A549 (cell line): ENCODE measurements around the gene MED13L. TPM values are rescaled to one million over a fixed set of nuclear protein-coding genes. Genes with fewer than 3 reads are reported as not detected.
A peak's percentile ranks its signal among the peaks of the same experiment; 100 is the strongest.

ENCODE experiments used
- ATAC-seq, 2 experiments: fragments of 200-7000 bp in 1 of 2; fragments of >200 bp in 1 of 2; cut with Nextera tagmentation in 1 of 2; cut with Tn5 transposase in 1 of 2; 3 replicates each; pipeline versions ENCODE4 v1.8.0 to v1.9.1; 2018 to 2020; ENCODE audit warnings: mild to moderate bottlenecking in 1 of 2, moderate library complexity in 1 of 2
- CTCF ChIA-PET: fragments of 300-600 bp; sonication (Branson Sonifier 250); formaldehyde crosslinking; extraction: SDS; loops from one replicate; lab custom pipeline; 2021; ENCODE audit warnings: antibody characterized with exemption, inconsistent platforms; lab: Yijun Ruan, JAX
- POLR2A ChIA-PET: fragments of 350-600 bp; formaldehyde crosslinking; extraction: SDS; loops from one replicate; lab custom pipeline; 2021; ENCODE audit warnings: antibody characterized with exemption, inconsistent platforms; lab: Yijun Ruan, JAX
- DNase-seq, 2 experiments: peaks; one replicate each; pipeline versions ENCODE4 v3.0.0 to v3.0.0-alpha.2; 2011 to 2016; ENCODE audit warnings: low read depth in 1 of 2, low spot score in 1 of 2
- FAIRE-seq: peaks from 2 replicates; lab custom pipeline; 2011; peaks lifted over from hg19 to GRCh38; lab: Jason Lieb, UNC
- H3K27ac ChIP-seq, 2 experiments: fragments of >200 bp; sonication (Bioruptor Twin); formaldehyde crosslinking; 3 replicates each; pipeline ENCODE4 v1.5.1; 2016 to 2017
- H3K4me1 ChIP-seq: fragments of >200 bp; sonication (Bioruptor Twin); formaldehyde crosslinking; 3 replicates; pipeline ENCODE4 v1.6.1; 2016
- H3K4me2 ChIP-seq: fragments of >200 bp; sonication (Bioruptor Twin); formaldehyde crosslinking; 3 replicates; pipeline ENCODE4 v1.6.1; 2016
- H3K4me3 ChIP-seq: fragments of >200 bp; sonication (Bioruptor Twin); formaldehyde crosslinking; 3 replicates; pipeline ENCODE4 v1.5.1; 2016
- H3K9me3 ChIP-seq: fragments of >200 bp; sonication (Bioruptor Twin); formaldehyde crosslinking; 3 replicates; pipeline ENCODE4 v1.6.1; 2016
- BHLHE40 ChIP-seq: IDR thresholded peaks from 2 replicates; pipeline ENCODE4 v1.6.1; 2012; ENCODE audit warnings: low read depth, low read length, inconsistent platforms
- CBX2 ChIP-seq: fragments of 200-600 bp; sonication (generic); IDR thresholded peaks from 2 replicates; pipeline ENCODE4 v1.6.1; 2016; ENCODE audit warnings: low read depth, mild to moderate bottlenecking, borderline replicate concordance
- CHD2 ChIP-seq: fragments of 150-350 bp; IDR thresholded peaks from 2 replicates; pipeline ENCODE4 v1.6.1; 2014; ENCODE audit warnings: low read length; ENCODE audit not compliant: partially characterized antibody
- CTCF ChIP-seq: fragments of >200 bp; sonication (Bioruptor Twin); formaldehyde crosslinking; IDR thresholded peaks from 3 replicates; pipeline ENCODE4 v1.5.1; 2016
- E2F6 ChIP-seq: IDR thresholded peaks from 2 replicates; pipeline ENCODE4 v1.6.1; 2012; ENCODE audit warnings: low read depth, borderline replicate concordance
- EHF ChIP-seq: fragments of 250-450 bp; sonication (Bioruptor Pico); IDR thresholded peaks from 2 replicates; pipeline ENCODE4 v1.5.0; 2020; ENCODE audit warnings: mild to moderate bottlenecking
- FOSB ChIP-seq: fragments of 250-450 bp; sonication (Bioruptor Pico); IDR thresholded peaks from 2 replicates; pipeline ENCODE4 v1.5.0; 2020; ENCODE audit warnings: mild to moderate bottlenecking, moderate library complexity
- FOSL2 ChIP-seq, 2 experiments: fragments of 450-650 bp in 1 of 2; fragments of >200 bp in 1 of 2; sonication (Bioruptor Twin) in 1 of 2; formaldehyde crosslinking; IDR thresholded peaks; 2 replicates each; pipeline versions ENCODE4 v1.5.0 to v1.6.1; 2016 to 2020; ENCODE audit warnings: mild to moderate bottlenecking in 1 of 2, moderate library complexity in 1 of 2
- HEYL ChIP-seq: fragments of 250-450 bp; sonication (Bioruptor Pico); IDR thresholded peaks from 2 replicates; pipeline ENCODE4 v1.8.0; 2021; ENCODE audit warnings: mild to moderate bottlenecking, moderate library complexity
- HOXA7 ChIP-seq: fragments of 250-450 bp; sonication (Bioruptor Pico); IDR thresholded peaks from 2 replicates; pipeline ENCODE4 v1.5.0; 2020; ENCODE audit warnings: mild to moderate bottlenecking, moderate library complexity
- HOXB5 ChIP-seq: fragments of 250-450 bp; sonication (Bioruptor Pico); IDR thresholded peaks from 2 replicates; pipeline ENCODE4 v1.5.0; 2020; ENCODE audit warnings: mild to moderate bottlenecking, moderate library complexity
- KDM5A ChIP-seq: fragments of 200-600 bp; sonication (generic); IDR thresholded peaks from 2 replicates; pipeline ENCODE4 v1.6.1; 2016; ENCODE audit warnings: antibody characterized with exemption, mild to moderate bottlenecking
- MAFK ChIP-seq: fragments of 450-650 bp; IDR thresholded peaks from 2 replicates; pipeline ENCODE4 v1.6.1; 2014; ENCODE audit not compliant: partially characterized antibody
- MAZ ChIP-seq: fragments of 150-350 bp; IDR thresholded peaks from 2 replicates; pipeline ENCODE4 v1.6.1; 2014; ENCODE audit warnings: antibody characterized with exemption, low read depth, low read length, borderline replicate concordance
- NR3C1 ChIP-seq: fragments of >200 bp; sonication (Bioruptor Twin); formaldehyde crosslinking; IDR thresholded peaks from 3 replicates; pipeline ENCODE4 v1.6.1; 2017
- PHF8 ChIP-seq: fragments of 200-600 bp; sonication (generic); IDR thresholded peaks from 2 replicates; pipeline ENCODE4 v1.6.1; 2016; ENCODE audit warnings: low read depth, mild to moderate bottlenecking, antibody characterized with exemption, moderate library complexity, borderline replicate concordance
- POLR2AphosphoS2 ChIP-seq: conservative IDR thresholded peaks from 2 replicates; pipeline ENCODE4 v1.6.1; 2012; ENCODE audit warnings: low read length, improper control_type of control experiment, inconsistent platforms
- RAD21 ChIP-seq, 2 experiments: fragments of >200 bp in 1 of 2; sonication (Bioruptor Twin) in 1 of 2; formaldehyde crosslinking in 1 of 2; IDR thresholded peaks in 1 of 2; conservative IDR thresholded peaks in 1 of 2; 2 replicates in 1 of 2; 3 replicates in 1 of 2; pipeline ENCODE4 v1.6.1; 2012 to 2018; ENCODE audit warnings: inconsistent platforms in 1 of 2
- RARB ChIP-seq: fragments of 250-450 bp; sonication (Bioruptor Pico); IDR thresholded peaks from 2 replicates; pipeline ENCODE4 v1.8.0; 2021; ENCODE audit warnings: mild to moderate bottlenecking, moderate library complexity
- REST ChIP-seq: fragments of 200-600 bp; sonication (generic); IDR thresholded peaks from 2 replicates; pipeline ENCODE4 v1.6.1; 2016; ENCODE audit warnings: antibody characterized with exemption, mild to moderate bottlenecking, moderate library complexity
- RFX5 ChIP-seq: fragments of 450-650 bp; IDR thresholded peaks from 2 replicates; pipeline ENCODE4 v1.7.1; 2014; ENCODE audit warnings: antibody characterized with exemption, mild to moderate bottlenecking, moderate library complexity
- SMC3 ChIP-seq: fragments of >200 bp; sonication (Bioruptor Twin); formaldehyde crosslinking; IDR thresholded peaks from 3 replicates; pipeline ENCODE4 v1.6.1; 2018; ENCODE audit warnings: inconsistent platforms
- SREBF2 ChIP-seq: fragments of 450-650 bp; IDR thresholded peaks from 2 replicates; pipeline ENCODE4 v1.6.1; 2014; ENCODE audit warnings: mild to moderate bottlenecking, moderate library complexity
- ZC3H11A ChIP-seq: fragments of 450-650 bp; IDR thresholded peaks from 2 replicates; pipeline ENCODE4 v1.6.1; 2014; ENCODE audit warnings: antibody characterized with exemption, mild to moderate bottlenecking
- ZFP36 ChIP-seq: fragments of 450-650 bp; IDR thresholded peaks from 2 replicates; pipeline ENCODE4 v1.6.1; 2014; ENCODE audit warnings: borderline replicate concordance; ENCODE audit not compliant: partially characterized antibody
- ZSCAN20 ChIP-seq: fragments of 250-450 bp; sonication (Bioruptor Pico); IDR thresholded peaks from 2 replicates; pipeline ENCODE4 v1.8.0; 2022; ENCODE audit warnings: mild to moderate bottlenecking, moderate library complexity
- WGBS: methylation state at CpG from one replicate; pipeline ENCODE4 v1.1.6; 2017; ENCODE audit errors: missing lambda C conversion rate; 5-methylcytosine and 5-hydroxymethylcytosine counted together
- polyA plus RNA-seq, 4 experiments: library from polyadenylated mRNA; depleted of rRNA in 3 of 4; stranded (reverse); fragments of >200 nt; fragmentation: RNase III in 1 of 4; extraction: RNeasy Plus Mini Kit Qiagen cat#74134 plus additional on column Dnase treatment in 1 of 4; gene quantifications; 2 replicates in 3 of 4; 3 replicates in 1 of 4; pipeline ENCODE4 v1.2.3, GENCODE V29; 2011 to 2017
- TF ChIP-seq, protein P1 (sequence below): fragments of 250-450 bp; sonication (Bioruptor Pico); IDR thresholded peaks from 2 replicates; pipeline ENCODE4 v1.5.0; 2021; ENCODE audit warnings: mild to moderate bottlenecking, moderate library complexity, borderline replicate concordance

The MED13L gene
- polyA plus RNA-seq, 2 of the 4 experiments (the other 2 are of a cell fraction) = 23.2 to 134 TPM

GRCh38 chr12:116146386-116146785 is 131.1 kb downstream of the MED13L start:
- peaks cover 63% of the 10 kb centered on the region for H3K4me1 ChIP-seq
- ATAC-seq = no peak

DNA sequence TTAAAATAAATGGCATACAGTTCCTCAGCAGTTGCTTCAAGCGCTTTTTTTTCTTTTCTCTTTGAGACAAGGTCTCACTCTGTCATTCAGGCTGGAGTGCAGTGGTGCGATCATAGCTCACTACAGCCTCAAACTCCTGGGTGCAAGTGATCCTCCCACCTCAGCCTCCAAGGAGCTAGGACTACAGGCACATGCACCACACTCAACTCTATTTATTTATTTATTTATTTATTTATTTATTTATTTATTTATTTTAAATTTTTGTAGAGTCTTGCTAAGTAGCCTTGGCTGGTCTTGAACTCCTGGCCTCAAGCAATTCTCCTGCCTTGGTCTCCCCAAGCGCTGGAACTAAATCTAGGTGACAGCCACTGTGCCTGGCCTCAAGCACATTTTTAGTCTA is 132.0 kb downstream of the MED13L start:
- Histone ChIP-seq H3K4me3 (no peak overlapping the region), H3K4me2 (no peak overlapping the region), H3K9me3 (no peaks in the 10 kb centered on the region), H3K4me1 (peaks cover 72% of the 10 kb centered on the region), H3K27ac (no peak overlapping the region)
- FAIRE-seq (no peak), DNase-seq (no peak), ATAC-seq (no peak)
- TF ChIP-seq HOXB5 (CRISPR knock-in tag) (no peak), ZC3H11A (peak; percentile 69), CHD2 (no peak), RFX5 (no peak), REST (no peak)
- POLR2A ChIA-PET = no interaction called here
- CTCF ChIA-PET = interaction anchor here (2.1 kb wide), 1 partner anchor 91 kb away, joined by 7 read pairs; no protein-coding TSS in a partner anchor
- WGBS = 95% methylated on average over 3 of the region's 3 CpGs

More at GRCh38 chr12:116146386-116146785, 131.1 kb downstream of the MED13L start:
- FAIRE-seq = no peak
- H3K4me3 ChIP-seq = no peak overlapping the region
- no peak overlapping the region for H3K4me2 ChIP-seq
- no peak for DNase-seq
- WGBS = 96% methylated on average over 8 of the region's 8 CpGs
- TF ChIP-seq SREBF2 = no peak
- no peak for TF ChIP-seq PHF8
- TF ChIP-seq POLR2AphosphoS2 = no peak
- no peak for TF ChIP-seq HEYL (CRISPR knock-in tag)
- TF ChIP-seq ZSCAN20 = no peak
- no peak for TF ChIP-seq FOSB (CRISPR knock-in tag)
- no peak for TF ChIP-seq ZC3H11A
- no peak for TF ChIP-seq BHLHE40
- no peak for TF ChIP-seq RAD21 (conservative IDR thresholded peaks at IDR 0.05 in 1 of 2, IDR thresholded peaks at IDR 0.05 in 1 of 2)
- no peak for TF ChIP-seq EHF (CRISPR knock-in tag)
- TF ChIP-seq NR3C1 = no peak
- no peak for TF ChIP-seq KDM5A
- TF ChIP-seq CBX2 = no peak
- POLR2A ChIA-PET = no interaction called here
- H3K27ac ChIP-seq = no peak overlapping the region
- CTCF ChIA-PET = interaction anchor here (2.1 kb wide), 1 partner anchor 90 kb away, joined by 7 read pairs; no protein-coding TSS in a partner anchor
- H3K9me3 ChIP-seq = no peaks in the 10 kb centered on the region

DNA sequence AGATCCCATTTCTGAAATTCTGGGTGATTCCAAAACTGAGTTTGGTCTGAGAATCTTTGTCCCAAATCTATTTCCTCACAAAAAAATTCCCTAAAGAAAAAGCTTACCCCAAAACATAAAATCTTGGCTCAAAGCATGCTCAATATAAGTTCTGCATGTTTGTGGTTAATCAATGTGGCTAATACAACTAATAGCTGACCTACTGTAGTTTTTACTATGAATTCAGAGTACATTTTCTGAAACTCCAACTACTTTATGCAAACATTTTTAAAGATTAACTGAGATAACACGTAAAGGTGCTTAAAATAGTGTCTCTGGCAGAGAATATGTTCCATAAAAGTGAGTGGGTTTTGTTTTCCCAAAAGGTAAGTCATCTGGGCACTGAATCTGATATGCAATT is 133.1 kb downstream of the MED13L start:
- Histone ChIP-seq H3K4me2 (peak overlapping the region; percentile 66), H3K4me3 (no peak overlapping the region), H3K27ac (peak overlapping the region in 1 of 2 experiments; percentile 61; a peak in 3 of 6 replicates), H3K4me1 (peaks cover 69% of the 10 kb centered on the region), H3K9me3 (no peaks in the 10 kb centered on the region)
- FAIRE-seq (peak; percentile 36), ATAC-seq (no peak), DNase-seq (no peak)
- ChIA-PET POLR2A (no interaction called here), CTCF (interaction anchor here (0.6 to 3.0 kb wide), 3 partner anchors 14 to 92 kb away, joined by 3 to 19 read pairs (median 3); no protein-coding TSS in a partner anchor)
- WGBS = 30% methylated on average over 1 of the region's 1 CpG
- TF ChIP-seq MAZ = no peak
- no peak for TF ChIP-seq CBX2
- no peak for TF ChIP-seq CTCF
- no peak for TF ChIP-seq KDM5A
- no peak for TF ChIP-seq ZFP36
- TF ChIP-seq E2F6 = no peak
- no peak for TF ChIP-seq SMC3
- TF ChIP-seq RARB (CRISPR knock-in tag) = no peak
- no peak for TF ChIP-seq HEYL (CRISPR knock-in tag)
- TF ChIP-seq HOXA7 (CRISPR knock-in tag) = no peak
- TF ChIP-seq, protein P1, sequence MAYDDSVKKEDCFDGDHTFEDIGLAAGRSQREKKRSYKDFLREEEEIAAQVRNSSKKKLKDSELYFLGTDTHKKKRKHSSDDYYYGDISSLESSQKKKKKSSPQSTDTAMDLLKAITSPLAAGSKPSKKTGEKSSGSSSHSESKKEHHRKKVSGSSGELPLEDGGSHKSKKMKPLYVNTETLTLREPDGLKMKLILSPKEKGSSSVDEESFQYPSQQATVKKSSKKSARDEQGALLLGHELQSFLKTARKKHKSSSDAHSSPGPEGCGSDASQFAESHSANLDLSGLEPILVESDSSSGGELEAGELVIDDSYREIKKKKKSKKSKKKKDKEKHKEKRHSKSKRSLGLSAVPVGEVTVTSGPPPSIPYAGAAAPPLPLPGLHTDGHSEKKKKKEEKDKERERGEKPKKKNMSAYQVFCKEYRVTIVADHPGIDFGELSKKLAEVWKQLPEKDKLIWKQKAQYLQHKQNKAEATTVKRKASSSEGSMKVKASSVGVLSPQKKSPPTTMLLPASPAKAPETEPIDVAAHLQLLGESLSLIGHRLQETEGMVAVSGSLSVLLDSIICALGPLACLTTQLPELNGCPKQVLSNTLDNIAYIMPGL (CRISPR knock-in tag) = no peak
- no peak for TF ChIP-seq FOSL2 (IDR thresholded peaks at IDR 0.05)
- TF ChIP-seq FOSL2 (CRISPR knock-in tag; IDR thresholded peaks at IDR 0.05) = no peak
- TF ChIP-seq MAFK = no peak
